Prostate gland (tissue), 2 donors: ENCODE data around the gene AKAP13. TPM values are rescaled to one million over a fixed set of nuclear protein-coding genes. Genes with fewer than 3 reads are reported as not detected.

Experiments
- DNase-seq: peaks from one replicate; pipeline ENCODE4 v3.0.0-alpha.2; 2019; ENCODE audit warnings: low spot score
- H3K27ac ChIP-seq, 2 donors: fragments of 200-600 bp; sonication (generic); 2 replicates each; pipeline ENCODE4 v1.5.1; 2017 to 2019
- H3K27me3 ChIP-seq: fragments of 200-600 bp; sonication (generic); replicated peaks from 2 replicates; pipeline ENCODE4 v1.5.1; 2019; ENCODE audit not compliant: insufficient read depth
- H3K36me3 ChIP-seq, 2 donors: fragments of 200-600 bp; sonication (generic); 1 replicate in 1 of 2; 2 replicates in 1 of 2; pipeline versions ENCODE4 v1.5.1 to v1.8.1; 2017 to 2019
- H3K4me1 ChIP-seq: fragments of 200-600 bp; sonication (generic); replicated peaks from 2 replicates; pipeline ENCODE4 v1.5.1; 2019
- H3K4me3 ChIP-seq, 2 donors: fragments of 200-600 bp; sonication (generic); 2 replicates each; pipeline ENCODE4 v1.5.1; 2017 to 2019
- H3K9me3 ChIP-seq: fragments of 200-600 bp; sonication (generic); 2 replicates; pipeline ENCODE4 v1.5.1; 2017
- POLR2A ChIP-seq: fragments of 450-650 bp; IDR thresholded peaks from one replicate; pipeline ENCODE4 v1.6.1; 2016; ENCODE audit warnings: antibody characterized with exemption, mild to moderate bottlenecking
- POLR2AphosphoS5 ChIP-seq: sonication (generic); formaldehyde crosslinking; IDR thresholded peaks from one replicate; pipeline ENCODE4 v1.6.1; 2017; ENCODE audit warnings: antibody characterized with exemption
- WGBS: methylation state at CpG from one replicate; pipeline ENCODE4 v1.1.5; 2018; 5-methylcytosine and 5-hydroxymethylcytosine counted together
- intact Hi-C: fragments of 100-400 bp; cut with DNase I; formaldehyde crosslinking; loops from one replicate; pipeline ENCODE4 v1.14.2; 2022
- total RNA-seq, 2 donors: library from RNA; depleted of rRNA; stranded (reverse); fragments of >200 nt; gene quantifications; one replicate each; pipeline ENCODE4 v1.1.0, GENCODE V29; 2016
- TF ChIP-seq, protein P1 (sequence below), 4 experiments: fragments of 200-600 bp in 2 of 4; fragments of 450-650 bp in 2 of 4; sonication (generic) in 2 of 4; IDR thresholded peaks; 1 replicate in 3 of 4; 2 replicates in 1 of 4; pipeline ENCODE4 v1.5.1; 2016 to 2019; ENCODE audit warnings: antibody characterized with exemption in 4 of 4, mild to moderate bottlenecking in 2 of 4, moderate library complexity in 2 of 4

Gene AKAP13
- total RNA-seq, 2 donors from 2014 or later: 102 to 195 TPM

DNA sequence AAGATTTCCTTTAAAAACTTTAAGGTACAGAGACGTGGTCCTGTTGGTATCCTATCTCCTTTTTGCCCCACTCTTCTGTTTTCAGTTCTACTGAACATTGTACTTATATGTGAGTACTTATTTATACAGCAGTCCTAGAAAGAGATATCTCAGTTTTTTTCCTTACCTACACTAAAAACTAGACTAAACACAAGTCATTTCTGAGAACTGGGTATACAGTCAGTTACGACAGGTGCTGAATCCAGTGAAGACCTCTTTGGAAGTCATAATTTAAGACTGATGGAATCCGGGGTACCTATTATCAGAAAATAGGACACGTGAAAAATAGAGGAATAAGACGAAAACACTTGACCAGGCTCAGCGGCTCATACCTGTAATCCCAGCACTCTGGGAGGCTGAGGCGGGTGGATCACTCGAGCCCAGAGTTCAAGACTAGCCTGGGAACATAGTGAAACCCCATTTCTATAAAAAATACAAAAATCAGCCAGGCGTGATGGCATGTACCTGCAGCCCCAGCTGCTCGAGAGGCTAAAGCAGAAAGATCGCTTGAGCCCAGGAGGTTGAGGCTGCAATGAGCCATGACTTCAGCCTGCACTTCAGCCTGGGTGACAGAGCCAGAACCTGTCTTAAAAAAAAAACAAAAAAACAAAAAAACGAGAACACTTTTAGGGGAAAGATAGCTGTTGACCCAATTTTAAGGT, 338.0 kb downstream of the AKAP13 start:
- intact Hi-C loops: no loop called here

DNA sequence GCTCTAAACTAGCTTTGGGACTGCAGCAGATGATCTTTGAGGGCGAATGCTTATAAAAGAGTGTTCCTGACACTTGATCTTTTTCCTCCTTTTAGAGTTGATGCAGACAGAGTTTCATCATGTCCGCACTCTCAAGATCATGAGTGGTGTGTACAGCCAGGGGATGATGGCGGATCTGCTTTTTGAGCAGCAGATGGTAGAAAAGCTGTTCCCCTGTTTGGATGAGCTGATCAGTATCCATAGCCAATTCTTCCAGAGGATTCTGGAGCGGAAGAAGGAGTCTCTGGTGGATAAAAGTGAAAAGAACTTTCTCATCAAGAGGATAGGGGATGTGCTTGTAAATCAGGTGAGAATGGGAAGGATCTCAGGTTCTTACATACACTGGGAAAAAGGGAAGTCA, 338.6 kb downstream of the AKAP13 start:
- DNase-seq: no peak
- TF ChIP-seq, protein P1, sequence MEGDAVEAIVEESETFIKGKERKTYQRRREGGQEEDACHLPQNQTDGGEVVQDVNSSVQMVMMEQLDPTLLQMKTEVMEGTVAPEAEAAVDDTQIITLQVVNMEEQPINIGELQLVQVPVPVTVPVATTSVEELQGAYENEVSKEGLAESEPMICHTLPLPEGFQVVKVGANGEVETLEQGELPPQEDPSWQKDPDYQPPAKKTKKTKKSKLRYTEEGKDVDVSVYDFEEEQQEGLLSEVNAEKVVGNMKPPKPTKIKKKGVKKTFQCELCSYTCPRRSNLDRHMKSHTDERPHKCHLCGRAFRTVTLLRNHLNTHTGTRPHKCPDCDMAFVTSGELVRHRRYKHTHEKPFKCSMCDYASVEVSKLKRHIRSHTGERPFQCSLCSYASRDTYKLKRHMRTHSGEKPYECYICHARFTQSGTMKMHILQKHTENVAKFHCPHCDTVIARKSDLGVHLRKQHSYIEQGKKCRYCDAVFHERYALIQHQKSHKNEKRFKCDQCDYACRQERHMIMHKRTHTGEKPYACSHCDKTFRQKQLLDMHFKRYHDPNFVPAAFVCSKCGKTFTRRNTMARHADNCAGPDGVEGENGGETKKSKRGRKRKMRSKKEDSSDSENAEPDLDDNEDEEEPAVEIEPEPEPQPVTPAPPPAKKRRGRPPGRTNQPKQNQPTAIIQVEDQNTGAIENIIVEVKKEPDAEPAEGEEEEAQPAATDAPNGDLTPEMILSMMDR (IDR thresholded peaks at IDR 0.05): no peak
- TF ChIP-seq POLR2A: no peak
- TF ChIP-seq POLR2AphosphoS5: no peak
- H3K4me3 ChIP-seq: no peak overlapping the region
- peaks cover 0 to 12% of the 10 kb centered on the region in 2 donors for H3K36me3 ChIP-seq
- no peaks in the 10 kb centered on the region for H3K9me3 ChIP-seq
- H3K4me1 ChIP-seq: no peaks in the 10 kb centered on the region
- H3K27ac ChIP-seq: no peak overlapping the region
- WGBS: 94% methylated on average over 4 of the region's 4 CpGs
- intact Hi-C loops: no loop called here
- H3K27me3 ChIP-seq: no peaks in the 10 kb centered on the region

More for the DNA sequence above, 338.0 kb downstream of the AKAP13 start:
- TF ChIP-seq POLR2AphosphoS5 (no peak), POLR2A (no peak)
- TF ChIP-seq, protein P1 (IDR thresholded peaks at IDR 0.05): no peak
- WGBS: 87% methylated on average over 12 of the region's 12 CpGs
- DNase-seq: no peak
- Histone ChIP-seq H3K36me3 (peaks cover 0 to 12% of the 10 kb centered on the region in 2 donors), H3K27me3 (no peaks in the 10 kb centered on the region), H3K4me1 (no peaks in the 10 kb centered on the region), H3K9me3 (no peaks in the 10 kb centered on the region), H3K4me3 (no peak overlapping the region), H3K27ac (no peak overlapping the region)

DNA sequence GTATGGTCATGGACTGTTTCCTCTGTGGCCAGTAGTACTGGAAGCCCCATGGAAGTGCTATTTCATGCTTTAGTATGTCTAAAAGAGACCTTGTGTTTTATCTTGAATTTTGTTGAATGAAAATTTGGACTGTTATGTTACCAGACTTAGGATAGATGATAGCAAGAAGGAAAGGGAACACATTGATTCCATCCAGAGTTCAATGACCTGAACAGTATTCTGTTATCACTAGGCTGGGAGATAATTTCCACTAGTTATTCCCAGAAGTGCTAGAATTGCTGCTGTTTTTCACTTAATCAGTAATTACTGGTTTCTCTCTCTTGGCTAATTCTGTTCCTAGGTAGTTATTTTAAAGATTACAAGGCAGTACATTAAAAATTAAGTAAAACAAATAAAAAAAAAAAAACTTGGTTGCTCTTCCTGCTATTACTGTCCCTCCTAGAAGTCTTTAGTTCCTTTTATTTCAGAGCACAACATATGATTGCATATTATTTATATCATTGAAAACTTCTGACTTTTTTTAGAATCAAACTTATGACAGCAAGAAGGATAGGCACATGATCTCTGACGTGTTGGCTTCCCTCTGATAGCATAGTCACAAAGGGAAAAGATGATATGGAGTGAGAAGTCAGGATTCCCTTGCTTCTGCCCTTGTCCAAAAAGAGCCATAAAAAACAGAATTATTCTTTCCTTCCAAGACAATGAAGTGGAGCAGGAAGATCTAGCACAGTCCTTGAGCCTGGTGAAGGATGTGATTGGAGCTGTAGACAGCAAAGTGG, 342.2 kb downstream of the AKAP13 start:
- Histone ChIP-seq H3K4me1 (no peaks in the 10 kb centered on the region), H3K4me3 (no peak overlapping the region), H3K36me3 (peaks cover 0 to 12% of the 10 kb centered on the region in 2 donors), H3K9me3 (no peaks in the 10 kb centered on the region), H3K27ac (no peak overlapping the region), H3K27me3 (no peaks in the 10 kb centered on the region)
- no peak for DNase-seq
- intact Hi-C loops: loop anchor here (5.0 to 10.0 kb wide), 2 partner anchors 230 to 428 kb away; no protein-coding TSS in a partner anchor
- TF ChIP-seq POLR2AphosphoS5 (no peak), POLR2A (no peak)
- TF ChIP-seq, protein P1 (IDR thresholded peaks at IDR 0.05): no peak
- 74% methylated on average over 1 of the region's 1 CpG for WGBS

DNA sequence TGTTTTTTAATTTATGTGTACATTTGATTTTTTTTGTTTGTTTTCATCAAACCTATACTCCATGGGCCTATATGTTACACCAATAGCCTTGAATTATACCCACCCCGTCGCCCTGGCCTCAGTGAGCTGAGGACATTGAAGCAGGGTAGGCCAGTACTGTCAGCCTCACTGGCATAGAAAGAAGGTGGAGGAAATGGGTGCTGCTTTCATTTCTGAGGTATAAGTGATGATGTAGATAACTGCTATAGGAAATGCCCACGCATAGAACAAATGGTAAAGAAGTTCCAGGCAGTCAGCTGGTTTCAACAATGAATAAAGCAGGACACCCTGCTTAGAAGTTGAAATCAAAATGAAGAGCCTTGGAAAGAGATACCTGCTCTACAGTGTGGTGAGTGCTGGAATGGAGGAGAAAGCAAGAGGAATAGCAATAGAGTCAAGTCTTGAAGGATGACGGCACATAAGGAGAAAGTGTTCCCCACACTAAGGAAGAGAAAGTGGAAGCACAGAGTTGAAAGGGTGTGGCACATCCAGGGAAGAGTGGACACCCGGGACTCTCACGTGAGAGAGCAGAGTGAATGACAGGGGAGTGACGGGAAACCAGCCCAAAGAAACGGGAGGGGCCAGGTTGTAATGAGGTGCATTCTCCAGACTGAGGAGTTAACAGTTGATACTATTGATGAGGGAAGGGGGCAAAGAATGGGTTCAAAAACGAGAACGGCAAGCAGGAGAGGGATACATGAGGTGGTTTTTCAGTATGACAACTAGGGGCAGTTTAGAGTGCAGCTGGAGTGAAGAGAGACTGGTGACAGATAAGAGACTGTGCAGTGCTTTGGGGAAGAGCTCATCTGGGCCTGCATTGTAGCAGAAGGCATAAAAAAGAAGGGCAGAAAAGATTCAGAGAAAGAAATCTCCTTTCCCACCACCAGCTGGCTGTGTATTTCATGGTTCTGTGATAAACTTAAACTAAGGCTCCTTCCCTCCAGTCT, 343.9 kb downstream of the AKAP13 start:
- Histone ChIP-seq H3K4me1 (no peaks in the 10 kb centered on the region), H3K36me3 (peaks cover 0 to 7% of the 10 kb centered on the region in 2 donors), H3K27me3 (no peaks in the 10 kb centered on the region), H3K4me3 (no peak overlapping the region), H3K9me3 (no peaks in the 10 kb centered on the region), H3K27ac (peak overlapping the region; percentile 23 to 63)
- intact Hi-C loops: loop anchor here (5.0 to 10.0 kb wide), 2 partner anchors 232 to 429 kb away; no protein-coding TSS in a partner anchor
- WGBS: 50% methylated on average over 10 of the region's 10 CpGs
- no peak for DNase-seq
- TF ChIP-seq, protein P1 (IDR thresholded peaks at IDR 0.05): no peak
- no peak for TF ChIP-seq POLR2AphosphoS5
- no peak for TF ChIP-seq POLR2A
